HG02610 (cell line): ENCODE data around the gene GGT7.
"Not testable (repeated sequence)": the region's sequence is repeated elsewhere in the genome, so short reads cannot be mapped to it uniquely, and the experiment has no call there.

Source experiments
- ATAC-seq: cut with Tn5 transposase; IDR thresholded peaks from one replicate; pipeline ENCODE4 v1.9.1; 2021; ENCODE audit warnings: mild to moderate bottlenecking, moderate library complexity; ENCODE audit not compliant: unreplicated experiment

GGT7 gene

GRCh38 chr20:34872622-34873224, at the start of gene GGT7:
Gene GGT7, minus strand, starts transcription at chr20:34872856. Its CDS starts 41 bp downstream, at chr20:34872815.
- ATAC-seq, result peak; percentile 53

DNA sequence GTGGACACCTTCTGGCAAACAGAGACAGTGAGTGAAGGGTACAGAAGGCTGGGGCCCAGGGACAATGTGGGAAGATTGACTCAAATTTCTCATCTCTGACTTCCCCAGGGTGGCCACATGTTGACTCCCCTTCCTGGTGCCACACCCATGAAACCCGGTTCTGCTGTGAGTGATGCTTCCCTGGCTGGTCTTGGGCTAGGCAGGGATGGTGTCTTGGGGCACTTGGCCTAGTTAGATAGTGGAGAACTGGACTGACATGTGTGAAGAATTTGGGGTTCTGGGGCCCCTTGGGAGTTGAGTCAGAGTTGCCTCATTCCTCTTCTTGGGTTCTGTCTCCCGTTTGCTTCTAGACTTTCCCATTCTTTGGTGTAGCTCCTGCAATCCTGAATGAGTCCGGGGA, 48.8 kb upstream of the GGT7 start:
- ATAC-seq, result no peak

- no peak for ATAC-seq
Measured at GRCh38 chr20:34920055-34920454, 47.4 kb upstream of the GGT7 start.

DNA sequence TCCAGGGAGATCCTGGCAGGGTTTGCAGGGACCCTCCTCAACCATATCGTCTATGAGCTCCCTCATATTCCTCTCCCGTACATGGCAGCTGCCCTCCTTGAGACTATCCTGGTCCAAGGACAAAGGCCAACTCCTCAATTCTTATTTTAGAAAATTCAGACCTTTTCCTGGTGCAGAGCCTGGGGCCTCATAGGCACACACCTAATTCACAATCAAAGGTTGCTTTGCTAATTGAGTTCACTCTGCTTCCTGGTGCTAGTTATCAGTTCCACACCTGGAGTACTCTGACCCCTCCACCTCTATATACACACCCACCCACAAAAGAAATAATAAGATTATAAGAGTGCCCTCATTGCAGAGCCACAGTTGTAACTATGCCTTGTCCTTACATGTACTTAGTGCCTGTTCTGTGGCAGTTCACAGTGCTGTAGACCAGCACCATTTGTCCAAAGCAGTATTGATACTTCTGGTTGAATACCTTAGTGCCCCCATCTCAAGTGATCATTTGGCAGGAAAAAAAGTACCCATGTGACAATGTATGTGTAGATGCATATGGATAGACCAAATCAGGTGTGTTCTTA, 44.2 kb upstream of the GGT7 start:
- no peak for ATAC-seq

DNA sequence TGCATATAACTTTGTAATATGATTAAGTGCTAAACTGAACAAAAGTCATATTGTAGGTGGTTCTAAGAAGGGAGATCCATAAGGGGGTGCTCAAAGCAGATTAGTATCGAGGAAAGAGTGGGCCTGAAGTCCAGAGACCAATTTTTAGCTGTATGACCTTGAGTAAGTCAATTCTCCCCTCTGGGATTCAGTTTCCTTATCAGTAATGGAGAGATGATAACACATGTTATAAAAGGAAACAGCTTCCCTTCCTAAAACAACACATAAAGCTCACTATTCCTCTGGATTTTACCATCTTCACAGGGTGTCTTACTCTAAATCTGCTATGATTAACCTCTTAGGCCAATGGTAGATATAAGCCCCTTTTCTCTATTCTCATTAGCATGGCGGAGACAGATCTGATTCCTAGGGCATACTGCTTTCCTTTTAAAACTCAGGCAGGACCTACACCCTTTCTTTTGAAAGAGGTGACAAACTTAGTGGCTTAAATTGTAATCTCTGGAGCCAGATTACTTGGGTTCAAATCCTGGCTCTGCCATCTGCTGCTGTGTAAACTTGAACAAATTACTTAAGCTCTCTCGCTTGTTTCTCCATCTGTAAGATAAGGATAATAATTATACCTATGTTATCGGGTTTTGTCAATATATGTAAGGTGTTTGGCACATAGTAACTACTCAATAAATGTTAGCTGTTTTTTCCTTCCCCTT, 43.2 kb upstream of the GGT7 start:
- no peak for ATAC-seq

GRCh38 chr20:34915131-34915530, 42.5 kb upstream of the GGT7 start:
- ATAC-seq, result no peak

DNA sequence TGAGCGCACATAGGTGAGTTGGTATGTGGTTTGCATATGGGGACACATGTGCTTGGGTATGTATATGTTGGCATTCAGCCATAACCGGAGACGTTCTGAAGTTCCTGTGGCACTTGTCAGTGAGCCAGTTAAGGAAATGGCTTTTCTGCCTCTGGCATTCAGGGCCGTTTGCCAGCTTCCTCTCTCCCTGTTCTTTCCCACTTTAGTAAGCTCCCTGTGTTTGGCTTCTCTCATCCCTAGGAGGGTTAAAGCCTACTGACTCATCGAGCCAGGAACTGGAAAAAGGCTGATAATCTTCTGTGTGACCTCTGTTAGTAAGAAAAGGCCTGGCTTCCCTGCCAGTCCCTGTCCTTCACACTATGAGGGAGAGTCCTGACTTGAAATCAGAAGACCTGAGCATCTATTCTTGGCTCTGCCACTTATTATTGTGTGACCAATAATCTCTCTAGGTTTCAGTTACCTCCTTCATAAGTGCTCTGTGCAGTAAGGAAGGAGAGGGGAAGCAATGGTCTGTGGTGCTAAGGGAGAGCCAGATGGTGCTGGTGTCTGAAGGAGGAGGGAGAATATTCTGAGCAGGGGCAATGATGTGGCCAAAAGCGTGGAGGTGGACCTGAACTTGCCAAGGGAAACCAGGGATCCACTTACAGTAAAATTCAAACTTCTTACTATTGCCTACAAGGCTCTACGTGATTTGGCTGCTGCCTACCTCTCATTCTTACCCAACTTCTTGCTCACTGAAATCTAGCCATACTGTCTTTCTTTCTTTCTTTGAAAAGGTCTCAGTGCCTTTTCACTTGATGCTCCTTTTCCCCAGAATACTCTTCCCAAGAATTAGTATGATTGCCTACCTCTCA, 35.2 kb upstream of the GGT7 start:
- no peak for ATAC-seq

DNA sequence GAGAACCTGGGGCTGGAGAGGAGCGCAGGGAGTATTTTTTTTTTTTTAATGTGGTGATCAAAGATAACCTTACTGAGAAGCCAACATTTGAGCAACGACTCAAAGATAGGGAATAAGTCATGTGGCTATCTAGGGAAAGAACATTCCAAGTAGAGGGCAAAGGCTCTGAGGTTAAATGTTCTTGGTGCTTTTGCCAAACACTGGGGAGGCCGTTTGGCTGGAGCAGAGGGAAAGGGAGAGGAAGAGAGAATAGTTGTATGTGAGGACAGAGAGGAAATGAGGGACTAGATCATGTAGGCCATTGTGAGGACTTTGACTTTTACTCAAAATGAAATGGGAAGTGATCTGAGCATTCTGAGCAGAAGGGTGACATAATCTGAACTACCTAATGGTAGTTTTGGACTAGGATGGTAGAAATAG, 31.6 kb upstream of the GGT7 start:
- ATAC-seq, result no peak

GRCh38 chr20:34898731-34899130, 26.1 kb upstream of the GGT7 start:
- ATAC-seq, result not testable (repeated sequence)

- ATAC-seq, result not testable (repeated sequence)
Measured at GRCh38 chr20:34898129-34898528, 25.5 kb upstream of the GGT7 start.

- ATAC-seq, result no peak
Measured at GRCh38 chr20:34896086-34896621, 23.5 kb upstream of the GGT7 start.

DNA sequence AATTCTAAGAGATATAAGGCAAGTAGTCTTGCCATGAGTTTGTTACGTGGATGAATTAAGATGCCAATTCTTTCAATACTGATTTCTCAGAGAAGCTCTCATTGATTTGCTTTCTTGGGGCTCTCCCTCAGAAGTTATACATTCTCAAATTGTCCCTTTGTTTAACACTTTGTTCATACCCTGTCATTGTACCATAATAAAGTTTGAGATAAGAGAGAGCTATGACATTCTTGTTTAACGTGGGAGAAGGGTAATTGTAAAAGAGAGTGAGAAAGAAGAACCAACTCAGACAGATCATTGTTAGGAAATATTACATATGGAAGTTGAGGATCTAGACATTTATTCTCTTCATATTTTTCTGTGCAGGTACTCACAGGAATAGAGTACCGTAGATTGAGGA, 22.8 kb upstream of the GGT7 start:
- no peak for ATAC-seq

DNA sequence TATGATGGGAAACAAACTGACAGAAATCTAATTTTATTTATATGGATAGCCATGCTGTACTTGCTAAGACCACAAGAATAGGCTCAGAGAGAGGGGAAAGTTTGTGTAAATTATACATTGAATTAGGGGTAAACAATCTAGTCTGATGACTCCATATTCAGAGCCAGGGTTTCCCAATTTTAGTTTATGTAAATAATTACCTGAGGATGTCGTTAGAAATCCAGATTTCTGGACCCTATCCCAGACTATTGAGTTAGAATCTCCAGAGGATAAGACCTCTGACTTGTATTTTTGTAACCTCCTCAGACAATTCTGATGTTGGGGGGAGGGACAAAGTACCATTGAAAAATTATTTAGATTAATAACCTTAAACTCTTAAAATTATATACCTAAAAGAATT, 22.1 kb upstream of the GGT7 start:
- ATAC-seq, result no peak

DNA sequence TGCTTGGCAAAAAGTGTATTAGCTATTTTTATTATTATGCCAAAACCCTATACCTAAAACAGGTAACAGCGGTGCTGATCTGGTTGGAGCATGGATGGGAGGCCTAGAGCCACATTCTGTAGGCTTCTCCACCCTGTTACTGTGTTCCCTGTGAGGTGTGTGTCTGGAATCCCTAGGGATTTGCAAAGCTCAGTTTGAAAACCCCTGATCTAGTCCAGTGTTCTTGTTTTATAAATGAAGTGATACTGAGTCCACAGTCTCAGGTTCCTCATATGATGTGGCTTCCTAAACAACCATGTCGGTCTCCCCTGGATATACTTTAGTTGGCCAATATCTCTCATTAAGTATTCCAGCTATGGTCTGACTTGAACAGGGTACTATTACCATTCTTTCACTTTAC, 20.0 kb upstream of the GGT7 start:
- no peak for ATAC-seq

DNA sequence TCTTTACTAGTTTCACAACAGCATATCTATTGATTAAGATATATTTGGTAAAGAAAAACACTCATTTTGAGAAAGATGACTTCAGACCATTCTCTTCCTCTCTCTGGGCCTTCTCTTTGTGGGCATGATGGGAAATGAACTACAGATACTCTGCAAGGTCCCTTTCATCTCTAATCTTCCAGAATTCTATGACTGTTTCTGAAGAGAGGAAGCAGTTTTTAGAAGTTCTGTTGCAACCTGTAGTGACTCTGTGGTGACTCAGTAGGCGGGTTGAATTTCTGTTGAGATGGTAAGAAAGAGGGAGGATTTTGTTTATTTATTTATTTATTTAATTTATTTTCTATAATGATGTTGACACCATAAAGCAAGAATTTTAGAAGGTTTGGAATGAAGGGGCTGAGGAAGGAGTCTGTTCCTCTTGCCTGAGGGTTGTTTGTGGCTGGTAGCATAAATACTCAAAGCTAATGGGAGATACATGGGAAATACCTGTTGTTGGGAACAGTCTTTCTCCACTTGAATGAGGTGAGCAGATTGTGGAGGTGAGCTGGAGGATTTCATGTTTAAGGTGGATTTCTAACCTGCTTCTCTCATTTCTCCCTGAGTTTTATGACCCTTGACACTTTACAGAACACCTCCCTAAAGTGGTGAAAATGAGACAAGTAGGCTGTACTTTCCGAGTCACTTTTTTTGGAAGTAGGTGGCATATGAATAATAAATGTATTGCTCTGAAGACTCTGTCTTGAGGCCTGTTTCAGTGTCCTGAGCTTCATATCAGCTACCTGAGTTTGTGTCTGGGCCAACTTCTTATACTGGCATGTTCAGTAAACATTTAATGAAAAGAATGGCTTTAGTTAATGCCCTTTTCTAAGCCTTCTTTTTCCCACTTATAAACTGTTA, 18.8 kb upstream of the GGT7 start:
- no peak for ATAC-seq

- ATAC-seq, result no peak
Measured at GRCh38 chr20:34888468-34888867, 15.8 kb upstream of the GGT7 start.

DNA sequence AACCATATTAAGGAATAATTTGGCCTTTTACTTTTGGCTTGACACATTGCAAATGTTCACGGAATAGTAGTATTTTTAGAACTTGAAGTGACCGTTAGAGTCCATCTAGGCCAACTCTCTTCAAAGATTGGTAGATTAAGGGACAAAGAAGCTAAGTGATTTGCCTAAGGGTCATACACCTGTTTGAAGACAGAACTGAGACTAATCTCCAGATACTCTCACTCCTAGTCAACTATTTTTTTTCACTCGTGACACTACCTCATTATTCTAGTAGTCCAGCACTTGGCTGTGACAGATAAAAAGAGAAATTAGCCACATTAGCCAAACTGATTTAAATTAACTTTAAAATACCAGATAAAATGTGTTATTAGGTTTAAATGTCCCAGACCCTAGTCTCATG, 14.4 kb upstream of the GGT7 start:
- ATAC-seq, result no peak

DNA sequence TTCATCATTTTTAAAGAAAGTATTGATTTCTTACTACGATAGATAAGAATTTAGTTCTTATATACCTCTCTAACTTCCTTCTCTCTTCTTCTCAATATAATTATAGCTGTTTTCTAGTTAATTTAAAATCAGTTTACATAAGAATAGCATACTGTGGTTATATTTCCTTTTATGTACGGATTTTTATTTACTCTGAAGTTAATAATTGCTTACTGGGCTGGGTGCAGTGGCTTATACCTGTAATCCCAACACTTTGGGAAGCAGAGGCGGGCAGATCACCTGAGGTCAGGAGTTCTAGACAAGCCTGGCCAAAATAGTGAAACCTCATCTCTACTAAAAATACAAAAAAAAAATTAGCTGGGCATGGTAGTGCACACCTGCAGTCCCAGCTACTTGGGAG, 13.5 kb upstream of the GGT7 start:
- ATAC-seq, result no peak

- no peak for ATAC-seq
Measured at GRCh38 chr20:34884260-34884659, 11.6 kb upstream of the GGT7 start.

- ATAC-seq, result no peak
Measured at GRCh38 chr20:34883809-34884208, 11.2 kb upstream of the GGT7 start.
